HepG2 (cell line): ENCODE measurements around the gene CA12. TPM values are rescaled to one million over a fixed set of nuclear protein-coding genes. Genes with fewer than 3 reads are reported as not detected.
A peak's percentile ranks its signal among the peaks of the same experiment; 100 is the strongest.

ENCODE experiments used
- BRF2 ChIP-seq: sonication (generic); formaldehyde crosslinking; IDR thresholded peaks from 2 replicates; pipeline ENCODE4 v1.8.1; 2022; ENCODE audit warnings: mild to moderate bottlenecking, missing genetic modification reagents
- CHCHD3 ChIP-seq: sonication (generic); formaldehyde crosslinking; IDR thresholded peaks from 2 replicates; pipeline ENCODE4 v1.8.0; 2022; ENCODE audit warnings: mild to moderate bottlenecking, missing genetic modification reagents, moderate library complexity
- ETV5 ChIP-seq: IDR thresholded peaks from 2 replicates; pipeline ENCODE4 v1.6.1; 2018; ENCODE audit warnings: missing biosample characterization, missing genetic modification reagents, inconsistent platforms, borderline replicate concordance
- GTF3A ChIP-seq: sonication (generic); formaldehyde crosslinking; conservative IDR thresholded peaks from 2 replicates; pipeline ENCODE4 v1.4.0; 2020; ENCODE audit warnings: mild to moderate bottlenecking, missing genetic modification reagents
- MTF2 ChIP-seq: sonication (generic); formaldehyde crosslinking; IDR thresholded peaks from 2 replicates; pipeline ENCODE4 v1.5.0; 2020; ENCODE audit warnings: missing genetic modification reagents, borderline replicate concordance
- NFRKB ChIP-seq: fragments of 450-650 bp; IDR thresholded peaks from 2 replicates; pipeline ENCODE4 v1.6.1; 2017
- PAF1 ChIP-seq: IDR thresholded peaks from 2 replicates; pipeline ENCODE4 v1.6.1; 2016; ENCODE audit warnings: missing genetic modification reagents, missing compliant biosample characterization
- PHF21A ChIP-seq: sonication (generic); formaldehyde crosslinking; IDR thresholded peaks from 2 replicates; pipeline ENCODE4 v1.5.0; 2020; ENCODE audit warnings: mild to moderate bottlenecking, missing genetic modification reagents
- SNAPC5 ChIP-seq: sonication (generic); formaldehyde crosslinking; IDR thresholded peaks from 2 replicates; pipeline ENCODE4 v1.8.1; 2023; ENCODE audit warnings: mild to moderate bottlenecking, missing genetic modification reagents, borderline replicate concordance
- SRSF1 ChIP-seq: fragments of 200-400 bp; formaldehyde crosslinking; optimal IDR thresholded peaks from 2 replicates; pipeline ENCODE3; 2017; ENCODE audit warnings: mild to moderate bottlenecking, low read depth, low read length, moderate library complexity
- TRIM22 ChIP-seq: fragments of 450-650 bp; IDR thresholded peaks from 2 replicates; pipeline ENCODE4 v1.6.1; 2017
- TSC22D2 ChIP-seq: sonication (generic); formaldehyde crosslinking; IDR thresholded peaks from 2 replicates; pipeline ENCODE4 v1.5.1; 2020; ENCODE audit warnings: missing genetic modification reagents, mild to moderate bottlenecking, borderline replicate concordance
- ZFP36L1 ChIP-seq: sonication (generic); formaldehyde crosslinking; IDR thresholded peaks from 2 replicates; pipeline ENCODE4 v1.8.0; 2022; ENCODE audit warnings: mild to moderate bottlenecking, missing genetic modification reagents, moderate library complexity
- ZMAT3 ChIP-seq: sonication (generic); formaldehyde crosslinking; conservative IDR thresholded peaks from 2 replicates; pipeline ENCODE4 v1.7.0; 2021; ENCODE audit warnings: missing genetic modification reagents
- ZMAT5 ChIP-seq: sonication (generic); formaldehyde crosslinking; IDR thresholded peaks from 2 replicates; pipeline ENCODE4 v1.5.0; 2020; ENCODE audit warnings: mild to moderate bottlenecking, low read depth, missing genetic modification reagents, borderline replicate concordance
- ZMYM3 ChIP-seq: sonication (generic); formaldehyde crosslinking; IDR thresholded peaks from 2 replicates; pipeline ENCODE4 v1.5.1; 2020; ENCODE audit warnings: mild to moderate bottlenecking, missing genetic modification reagents
- ZMYM4 ChIP-seq: sonication (generic); formaldehyde crosslinking; IDR thresholded peaks from 2 replicates; pipeline ENCODE4 v1.8.1; 2023; ENCODE audit warnings: mild to moderate bottlenecking, missing genetic modification reagents
- ZNF101 ChIP-seq: sonication (generic); formaldehyde crosslinking; IDR thresholded peaks from 2 replicates; pipeline ENCODE4 v1.4.0; 2020; ENCODE audit warnings: mild to moderate bottlenecking, low read depth, missing genetic modification reagents, borderline replicate concordance
- ZNF143 ChIP-seq: sonication (generic); formaldehyde crosslinking; IDR thresholded peaks from 2 replicates; pipeline ENCODE4 v1.4.0; 2020; ENCODE audit warnings: missing genetic modification reagents
- ZNF20 ChIP-seq: sonication (generic); formaldehyde crosslinking; IDR thresholded peaks from 2 replicates; pipeline ENCODE4 v1.4.0; 2020; ENCODE audit warnings: mild to moderate bottlenecking, moderate library complexity, missing genetic modification reagents
- ZNF557 ChIP-seq: sonication (generic); formaldehyde crosslinking; IDR thresholded peaks from 2 replicates; pipeline ENCODE4 v1.4.0; 2020; ENCODE audit warnings: missing genetic modification reagents
- ZNF562 ChIP-seq: sonication (generic); formaldehyde crosslinking; IDR thresholded peaks from 2 replicates; pipeline ENCODE4 v1.8.0; 2022; ENCODE audit warnings: missing genetic modification reagents, borderline replicate concordance
- ZNF605 ChIP-seq: sonication (generic); formaldehyde crosslinking; IDR thresholded peaks from 2 replicates; pipeline ENCODE4 v1.8.0; 2022; ENCODE audit warnings: mild to moderate bottlenecking, missing genetic modification reagents
- polyA plus RNA-seq, 8 experiments: library from polyadenylated mRNA; depleted of rRNA in 3 of 8; stranded (reverse) in 7 of 8; unstranded in 1 of 8; fragments of >200 nt; fragmentation: Illumina TruSeq in 4 of 8; extraction: Trizol in 4 of 8; gene quantifications; 2 replicates each; pipeline versions ENCODE4 v1.2.1 to v1.2.3, GENCODE V29; 2011 to 2016; ENCODE audit warnings: low read depth in 4 of 8, missing spikeins in 1 of 8, mixed read lengths in 1 of 8; ENCODE audit not compliant: insufficient read depth in 1 of 8
- total RNA-seq, 5 experiments: library from RNA; depleted of rRNA; stranded (reverse); fragments of >200 nt; fragmentation: Illumina TruSeq; extraction: Trizol; gene quantifications; 2 replicates each; pipeline ENCODE4 v1.2.3, GENCODE V29; 2016; ENCODE audit warnings: low read depth in 1 of 5
- TF ChIP-seq, protein P1 (sequence below): sonication (generic); formaldehyde crosslinking; conservative IDR thresholded peaks from 2 replicates; pipeline ENCODE4 v1.8.0; 2022; ENCODE audit warnings: mild to moderate bottlenecking, moderate library complexity, missing genetic modification reagents
- TF ChIP-seq, protein P2 (sequence below): sonication (generic); formaldehyde crosslinking; conservative IDR thresholded peaks from 2 replicates; pipeline ENCODE4 v1.8.1; 2023; ENCODE audit warnings: missing genetic modification reagents

The CA12 gene
- total and polyA plus RNA-seq, 2 of the 13 experiments (the other 11 are each of a cell fraction or from before 2014, with no cell fraction given): 0.07 to 0.20 TPM

- no peak for TF ChIP-seq CHCHD3 (CRISPR knock-in tag)
- TF ChIP-seq ZNF20: no peak
- TF ChIP-seq TSC22D2 (CRISPR knock-in tag): no peak
- no peak for TF ChIP-seq ZMAT3 (CRISPR knock-in tag)
- TF ChIP-seq, protein P1, sequence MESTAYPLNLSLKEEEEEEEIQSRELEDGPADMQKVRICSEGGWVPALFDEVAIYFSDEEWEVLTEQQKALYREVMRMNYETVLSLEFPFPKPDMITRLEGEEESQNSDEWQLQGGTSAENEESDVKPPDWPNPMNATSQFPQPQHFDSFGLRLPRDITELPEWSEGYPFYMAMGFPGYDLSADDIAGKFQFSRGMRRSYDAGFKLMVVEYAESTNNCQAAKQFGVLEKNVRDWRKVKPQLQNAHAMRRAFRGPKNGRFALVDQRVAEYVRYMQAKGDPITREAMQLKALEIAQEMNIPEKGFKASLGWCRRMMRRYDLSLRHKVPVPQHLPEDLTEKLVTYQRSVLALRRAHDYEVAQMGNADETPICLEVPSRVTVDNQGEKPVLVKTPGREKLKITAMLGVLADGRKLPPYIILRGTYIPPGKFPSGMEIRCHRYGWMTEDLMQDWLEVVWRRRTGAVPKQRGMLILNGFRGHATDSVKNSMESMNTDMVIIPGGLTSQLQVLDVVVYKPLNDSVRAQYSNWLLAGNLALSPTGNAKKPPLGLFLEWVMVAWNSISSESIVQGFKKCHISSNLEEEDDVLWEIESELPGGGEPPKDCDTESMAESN (CRISPR knock-in tag): no peak
- no peak for TF ChIP-seq ZNF101 (CRISPR knock-in tag)
- TF ChIP-seq ETV5 (CRISPR knock-in tag): no peak
- no peak for TF ChIP-seq ZNF143 (CRISPR knock-in tag)
- no peak for TF ChIP-seq GTF3A (CRISPR knock-in tag)
- TF ChIP-seq MTF2 (CRISPR knock-in tag): no peak
- TF ChIP-seq PAF1: no peak
- TF ChIP-seq ZMYM3 (CRISPR knock-in tag): peak; percentile 84
- TF ChIP-seq ZMAT5 (CRISPR knock-in tag): no peak
- TF ChIP-seq NFRKB: no peak
- no peak for TF ChIP-seq BRF2 (CRISPR knock-in tag)
- TF ChIP-seq, protein P2, sequence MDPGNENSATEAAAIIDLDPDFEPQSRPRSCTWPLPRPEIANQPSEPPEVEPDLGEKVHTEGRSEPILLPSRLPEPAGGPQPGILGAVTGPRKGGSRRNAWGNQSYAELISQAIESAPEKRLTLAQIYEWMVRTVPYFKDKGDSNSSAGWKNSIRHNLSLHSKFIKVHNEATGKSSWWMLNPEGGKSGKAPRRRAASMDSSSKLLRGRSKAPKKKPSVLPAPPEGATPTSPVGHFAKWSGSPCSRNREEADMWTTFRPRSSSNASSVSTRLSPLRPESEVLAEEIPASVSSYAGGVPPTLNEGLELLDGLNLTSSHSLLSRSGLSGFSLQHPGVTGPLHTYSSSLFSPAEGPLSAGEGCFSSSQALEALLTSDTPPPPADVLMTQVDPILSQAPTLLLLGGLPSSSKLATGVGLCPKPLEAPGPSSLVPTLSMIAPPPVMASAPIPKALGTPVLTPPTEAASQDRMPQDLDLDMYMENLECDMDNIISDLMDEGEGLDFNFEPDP (CRISPR knock-in tag): no peak
- TF ChIP-seq ZNF562 (CRISPR knock-in tag): no peak
- peak; percentile 60; the same call in 1 of the 2 replicates for TF ChIP-seq PHF21A (CRISPR knock-in tag)
- TF ChIP-seq ZNF557 (CRISPR knock-in tag): no peak
- TF ChIP-seq ZMYM4 (CRISPR knock-in tag): peak; percentile 86
- TF ChIP-seq SRSF1: no peak
- TF ChIP-seq TRIM22: no peak
- TF ChIP-seq ZFP36L1 (CRISPR knock-in tag): no peak
- TF ChIP-seq ZNF605 (CRISPR knock-in tag): peak; percentile 78
- no peak for TF ChIP-seq SNAPC5
These were observed 20.3 kb upstream of the CA12 start (continued) for GRCh38 chr15:63401714-63402497.
